ENCODE data around the gene PLEKHD1.

The PLEKHD1 gene

DNA sequence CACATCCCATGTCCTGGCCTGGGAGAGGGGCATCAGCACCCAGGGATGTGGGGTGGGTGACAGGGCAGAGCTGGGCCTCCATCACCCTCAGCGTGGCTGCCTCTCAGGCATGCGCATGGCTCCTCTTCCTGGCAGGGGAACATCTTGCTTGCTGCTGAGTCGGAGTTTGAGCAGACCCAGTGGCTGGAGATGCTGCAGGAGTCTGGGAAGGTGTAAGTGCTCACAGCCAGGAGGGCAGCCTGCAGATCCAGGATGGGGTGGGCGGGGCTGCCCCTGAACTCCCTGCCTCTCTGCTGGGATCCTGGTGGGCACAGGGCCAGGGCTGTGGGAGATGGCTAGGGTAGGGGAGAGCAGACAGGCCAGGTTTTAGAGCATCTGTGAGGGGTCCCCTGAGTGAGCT is 16.2 kb downstream of the PLEKHD1 start:
- H3K4me1 Mint-ChIP-seq = no peaks in the 10 kb centered on the region
- DNase-seq (ENCODE audit: low spot score in 2 of 2) = no peak
- no peak overlapping the region for H3K4me3 Mint-ChIP-seq
- H3K36me3 Mint-ChIP-seq (ENCODE audit: insufficient read depth) = no peaks in the 10 kb centered on the region
- no peak overlapping the region for H3K27ac Mint-ChIP-seq (ENCODE audit: low read depth)
- no peaks in the 10 kb centered on the region for H3K9me3 Mint-ChIP-seq
- ATAC-seq (replicated peaks; ENCODE audit: extremely low read depth, poor library complexity, severe bottlenecking) = no peak
- no peaks in the 10 kb centered on the region for H3K27me3 Mint-ChIP-seq

DNA sequence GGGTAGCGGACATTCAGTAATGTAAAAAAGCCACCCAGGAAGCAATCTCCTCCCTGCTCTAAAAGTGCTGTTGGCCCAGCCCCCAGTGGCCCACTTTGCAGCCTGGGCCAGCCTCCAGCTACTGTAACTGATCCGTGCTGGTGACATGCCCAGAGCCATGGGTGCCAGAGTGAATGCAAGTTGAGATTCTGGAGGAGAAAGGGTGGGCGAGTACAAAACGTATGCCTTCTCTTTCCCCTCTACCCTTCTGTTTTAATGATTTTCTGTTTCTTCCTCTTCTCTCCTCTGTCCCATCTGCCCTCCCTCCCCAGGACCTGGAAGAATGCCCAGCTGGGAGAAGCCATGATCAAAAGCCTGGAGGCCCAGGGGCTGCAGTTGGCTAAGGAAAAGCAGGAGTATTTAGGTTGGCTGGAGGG is 16.9 kb downstream of the PLEKHD1 start:
- H3K9me3 Mint-ChIP-seq = no peaks in the 10 kb centered on the region
- no peaks in the 10 kb centered on the region for H3K4me1 Mint-ChIP-seq
- H3K36me3 Mint-ChIP-seq (ENCODE audit: insufficient read depth) = no peaks in the 10 kb centered on the region
- ATAC-seq (replicated peaks; ENCODE audit: extremely low read depth, poor library complexity, severe bottlenecking) = no peak
- DNase-seq (ENCODE audit: low spot score in 2 of 2) = no peak
- no peaks in the 10 kb centered on the region for H3K27me3 Mint-ChIP-seq
- no peak overlapping the region for H3K4me3 Mint-ChIP-seq
- H3K27ac Mint-ChIP-seq (ENCODE audit: low read depth) = no peak overlapping the region

DNA sequence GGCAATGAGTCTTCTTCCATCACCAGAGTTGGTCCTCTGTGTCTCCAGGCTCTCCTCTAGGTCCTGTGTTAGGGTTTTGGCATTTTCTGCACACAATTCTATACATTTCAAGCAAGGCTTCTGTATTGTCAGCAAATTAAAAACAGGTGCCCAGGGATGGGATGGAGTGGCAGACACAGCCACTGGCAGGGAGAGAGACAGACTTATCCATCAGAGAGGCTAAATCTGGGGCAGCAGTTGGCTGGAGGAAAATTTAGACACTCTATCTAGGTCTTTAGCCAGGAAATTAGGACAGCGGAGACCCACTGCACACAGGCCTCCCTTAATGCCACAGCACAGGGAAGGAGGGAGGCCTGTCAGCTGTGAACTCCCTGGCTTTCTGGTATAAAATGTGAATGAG is 20.2 kb downstream of the PLEKHD1 start:
- DNase-seq (ENCODE audit: low spot score in 2 of 2) (no peak), ATAC-seq (replicated peaks; ENCODE audit: extremely low read depth, poor library complexity, severe bottlenecking) (no peak)
- Mint-ChIP-seq H3K27ac (ENCODE audit: low read depth) (no peak overlapping the region), H3K9me3 (no peaks in the 10 kb centered on the region), H3K36me3 (ENCODE audit: insufficient read depth) (no peaks in the 10 kb centered on the region), H3K4me1 (no peaks in the 10 kb centered on the region), H3K27me3 (no peaks in the 10 kb centered on the region), H3K4me3 (no peak overlapping the region)

DNA sequence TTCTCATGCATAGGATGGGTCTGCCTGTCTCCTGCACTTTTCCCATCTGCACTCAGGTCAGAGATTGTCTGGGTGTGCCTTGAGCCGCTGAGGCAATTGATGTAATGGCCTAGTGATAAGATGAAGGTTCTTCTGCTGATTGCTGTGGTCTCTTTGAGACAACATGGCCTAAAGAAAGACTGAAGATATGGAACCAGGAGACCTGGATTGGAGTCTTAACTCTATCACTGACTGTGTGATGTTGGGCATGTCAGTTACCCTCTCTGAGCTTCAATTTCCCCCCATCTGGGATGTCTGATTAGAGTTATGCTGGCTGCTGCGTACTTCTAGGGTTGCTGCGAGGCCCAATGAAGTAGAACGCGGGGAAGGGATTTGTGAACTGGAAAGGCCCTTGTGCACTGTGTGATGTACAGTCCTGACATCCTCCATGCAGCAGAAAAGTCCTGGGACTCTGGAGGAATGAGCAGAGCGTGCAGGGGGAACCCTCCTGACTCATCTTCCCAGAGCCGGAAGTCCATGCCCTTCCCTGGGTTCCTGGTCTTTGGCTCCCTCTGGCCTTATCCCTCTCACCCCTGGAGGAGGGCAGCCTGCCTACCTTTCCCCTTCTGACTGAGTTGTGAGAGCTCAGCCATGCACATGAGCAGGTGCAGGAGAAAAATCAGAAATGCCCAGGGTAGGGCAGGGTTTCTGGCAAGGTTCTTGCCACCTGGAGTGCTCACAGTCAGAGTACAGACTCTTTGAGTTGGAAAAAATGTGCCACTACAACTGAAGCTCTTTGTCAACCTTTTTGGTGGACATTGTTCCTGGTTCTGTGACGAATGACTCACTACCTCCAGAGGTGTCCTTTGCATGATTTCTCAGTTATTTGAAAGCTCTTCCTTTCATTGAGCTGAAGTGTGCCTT is 21.1 kb downstream of the PLEKHD1 start:
- Mint-ChIP-seq H3K4me1 (no peaks in the 10 kb centered on the region), H3K27ac (ENCODE audit: low read depth) (no peak overlapping the region), H3K4me3 (no peak overlapping the region), H3K9me3 (no peaks in the 10 kb centered on the region), H3K36me3 (ENCODE audit: insufficient read depth) (no peaks in the 10 kb centered on the region), H3K27me3 (no peaks in the 10 kb centered on the region)
- DNase-seq (ENCODE audit: low spot score in 2 of 2) (no peak), ATAC-seq (replicated peaks; ENCODE audit: extremely low read depth, poor library complexity, severe bottlenecking) (no peak)

DNA sequence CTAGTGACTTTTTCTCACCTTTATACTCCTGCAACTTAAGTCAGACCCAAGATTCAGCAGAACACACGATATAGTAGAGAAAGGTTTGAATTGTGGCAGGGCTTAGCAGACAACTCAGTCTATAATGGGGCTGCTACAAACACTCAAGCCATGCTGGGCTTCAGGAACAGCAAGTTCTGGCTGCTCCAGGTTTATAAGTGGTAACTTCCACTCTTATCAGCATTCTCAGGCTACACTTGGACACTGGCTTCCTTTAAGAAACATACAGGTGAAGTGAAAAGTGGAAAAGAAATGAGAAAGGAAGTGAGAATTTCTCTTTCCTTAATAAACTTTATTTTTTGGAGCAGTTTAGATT is 21.7 kb downstream of the PLEKHD1 start:
- Mint-ChIP-seq H3K36me3 (ENCODE audit: insufficient read depth) (no peaks in the 10 kb centered on the region), H3K27ac (ENCODE audit: low read depth) (no peak overlapping the region), H3K27me3 (no peaks in the 10 kb centered on the region), H3K4me3 (no peak overlapping the region), H3K4me1 (no peaks in the 10 kb centered on the region), H3K9me3 (no peaks in the 10 kb centered on the region)
- DNase-seq (ENCODE audit: low spot score in 2 of 2) (no peak), ATAC-seq (replicated peaks; ENCODE audit: extremely low read depth, poor library complexity, severe bottlenecking) (no peak)

DNA sequence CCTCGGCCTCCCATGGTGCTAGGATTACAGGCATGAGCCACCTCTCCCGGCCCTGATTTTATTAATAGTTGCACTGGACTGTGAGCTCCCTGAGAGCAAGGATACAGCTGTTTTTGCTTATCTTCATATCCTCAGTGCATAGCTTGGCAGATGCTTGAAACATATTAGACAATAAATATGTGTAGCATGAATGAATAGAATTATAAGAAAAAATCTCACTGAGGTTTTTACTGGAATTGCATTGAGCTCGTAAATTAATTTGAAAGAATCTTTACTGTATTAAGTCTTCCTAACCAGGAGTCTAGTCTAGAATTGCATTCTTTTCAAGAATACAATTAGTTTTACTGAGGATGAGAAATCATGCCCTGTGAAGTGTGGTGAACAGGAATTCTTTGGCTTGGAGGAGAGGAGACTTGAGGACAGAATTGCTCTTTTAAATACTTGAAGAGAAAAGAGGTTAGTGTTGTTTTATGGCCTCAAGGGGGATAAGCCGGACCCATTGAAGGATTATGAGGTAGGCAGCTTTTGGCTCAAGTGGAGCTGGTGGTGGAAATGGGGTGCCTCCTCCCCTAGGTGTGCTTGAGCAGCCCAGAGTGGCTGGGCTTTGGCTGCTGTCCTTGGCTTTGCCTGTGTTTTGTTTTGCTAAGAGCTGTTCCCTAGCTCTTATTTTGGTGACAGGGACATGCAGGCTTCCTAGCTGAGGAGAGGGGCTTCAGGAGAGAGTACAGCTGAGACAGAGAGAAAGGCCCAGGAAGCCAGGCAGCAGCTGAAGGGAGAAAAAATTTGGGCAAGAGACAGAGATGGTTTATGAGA is 34.0 kb downstream of the PLEKHD1 start:
- Mint-ChIP-seq H3K4me3 (no peak overlapping the region), H3K9me3 (peaks cover 5% of the 10 kb centered on the region), H3K4me1 (no peaks in the 10 kb centered on the region), H3K36me3 (ENCODE audit: insufficient read depth) (peaks cover 3% of the 10 kb centered on the region), H3K27ac (ENCODE audit: low read depth) (no peak overlapping the region), H3K27me3 (peaks cover 12% of the 10 kb centered on the region)
- ATAC-seq (replicated peaks; ENCODE audit: extremely low read depth, poor library complexity, severe bottlenecking) (no peak), DNase-seq (ENCODE audit: low spot score in 2 of 2) (no peak)

DNA sequence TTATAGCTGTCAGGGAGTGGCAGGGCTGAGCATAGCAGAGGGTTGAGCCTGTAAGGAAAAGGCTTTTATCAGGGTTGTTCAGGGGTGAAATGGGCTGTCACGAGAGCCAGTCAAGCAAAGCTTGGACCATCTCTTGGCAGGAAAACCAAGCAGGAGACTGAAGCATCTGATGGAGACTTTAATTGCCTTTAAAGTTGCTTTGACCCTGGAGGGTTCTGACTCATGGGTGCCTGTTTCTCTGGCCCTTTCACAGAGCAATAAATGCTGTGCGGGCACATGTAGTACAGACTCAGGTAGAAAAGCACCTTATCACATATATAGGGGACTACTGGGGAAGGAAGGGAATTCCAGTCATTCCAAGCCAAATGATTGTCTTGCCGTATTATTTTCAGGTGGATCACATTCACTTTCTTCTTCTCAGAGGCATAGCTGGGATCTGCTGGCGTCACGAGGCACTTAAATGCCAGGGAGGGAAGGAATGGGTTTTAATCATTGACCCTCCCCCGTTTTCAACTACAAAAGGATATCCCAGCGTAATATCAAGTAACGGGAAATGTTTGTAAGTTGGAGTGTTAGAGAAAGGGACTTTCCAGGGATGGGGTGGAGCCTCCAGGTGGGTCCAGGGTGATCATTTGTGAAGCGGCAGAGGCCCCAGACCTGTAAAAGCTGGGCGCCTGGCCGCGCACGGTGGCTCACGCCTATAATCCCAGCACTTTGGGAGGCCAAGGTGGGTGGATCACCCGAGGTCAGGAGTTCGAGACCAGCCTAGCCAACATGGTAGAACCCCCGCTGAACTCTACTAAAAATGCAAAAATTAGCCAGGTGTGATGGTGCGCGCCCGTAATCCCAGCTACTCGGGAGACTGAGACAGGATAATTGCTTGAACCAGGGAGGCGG is 34.9 kb downstream of the PLEKHD1 start:
- H3K36me3 Mint-ChIP-seq (ENCODE audit: insufficient read depth) = peaks cover 3% of the 10 kb centered on the region
- DNase-seq (ENCODE audit: low spot score in 2 of 2) (no peak), ATAC-seq (replicated peaks; ENCODE audit: extremely low read depth, poor library complexity, severe bottlenecking) (no peak)
- H3K9me3 Mint-ChIP-seq = peaks cover 5% of the 10 kb centered on the region
- no peaks in the 10 kb centered on the region for H3K4me1 Mint-ChIP-seq
- H3K4me3 Mint-ChIP-seq = no peak overlapping the region
- no peak overlapping the region for H3K27ac Mint-ChIP-seq (ENCODE audit: low read depth)
- H3K27me3 Mint-ChIP-seq = peaks cover 12% of the 10 kb centered on the region

DNA sequence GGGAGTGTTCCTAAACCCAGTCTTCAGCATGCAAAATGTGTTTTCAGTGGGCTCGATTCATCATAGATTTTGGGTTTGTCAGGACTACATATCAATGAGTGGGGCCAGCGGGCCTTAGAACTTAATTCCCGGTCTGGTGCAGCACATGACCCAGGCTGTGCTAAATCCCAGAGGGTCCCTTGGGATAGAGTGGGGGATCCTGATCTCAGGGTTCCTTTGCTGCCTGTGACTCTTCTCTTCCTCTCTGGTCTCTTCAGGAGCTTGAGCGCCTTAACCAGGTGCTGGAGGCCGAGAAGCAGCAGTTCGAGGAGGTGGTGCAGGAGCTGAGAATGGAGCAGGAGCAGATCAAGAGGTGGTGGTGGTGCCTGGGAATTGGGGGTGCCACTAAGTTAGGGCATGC is 37.5 kb downstream of the PLEKHD1 start:
- ATAC-seq (replicated peaks; ENCODE audit: extremely low read depth, poor library complexity, severe bottlenecking) (no peak), DNase-seq (ENCODE audit: low spot score in 2 of 2) (no peak)
- no peak overlapping the region for H3K4me3 Mint-ChIP-seq
- peaks cover 4% of the 10 kb centered on the region for H3K27me3 Mint-ChIP-seq
- H3K9me3 Mint-ChIP-seq = no peaks in the 10 kb centered on the region
- peaks cover 2% of the 10 kb centered on the region for H3K36me3 Mint-ChIP-seq (ENCODE audit: insufficient read depth)
- no peaks in the 10 kb centered on the region for H3K4me1 Mint-ChIP-seq
- no peak overlapping the region for H3K27ac Mint-ChIP-seq (ENCODE audit: low read depth)

DNA sequence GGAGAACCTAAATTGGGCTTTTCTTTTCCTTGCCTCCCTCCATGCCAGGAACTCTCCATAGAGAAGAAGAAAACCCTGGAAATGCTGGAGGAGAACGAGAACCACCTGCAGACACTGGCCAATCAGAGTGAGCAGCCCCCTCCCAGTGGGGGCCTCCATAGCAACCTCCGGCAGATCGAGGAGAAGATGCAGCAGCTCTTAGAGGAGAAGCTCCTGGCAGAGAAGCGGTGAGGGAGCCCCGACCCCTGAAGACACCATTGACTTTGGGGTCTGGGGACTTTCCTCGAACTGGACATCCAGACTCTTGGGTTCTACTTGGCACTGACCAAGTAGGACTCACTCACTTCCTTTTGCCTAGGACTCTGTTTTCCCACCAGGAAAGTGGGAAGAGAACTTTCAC is 41.4 kb downstream of the PLEKHD1 start:
- H3K4me3 Mint-ChIP-seq = no peak overlapping the region
- H3K9me3 Mint-ChIP-seq = no peaks in the 10 kb centered on the region
- H3K27ac Mint-ChIP-seq (ENCODE audit: low read depth) = no peak overlapping the region
- no peaks in the 10 kb centered on the region for H3K4me1 Mint-ChIP-seq
- no peak for ATAC-seq (replicated peaks; ENCODE audit: extremely low read depth, poor library complexity, severe bottlenecking)
- no peak for DNase-seq (ENCODE audit: low spot score in 2 of 2)
- peaks cover 6% of the 10 kb centered on the region for H3K27me3 Mint-ChIP-seq
- H3K36me3 Mint-ChIP-seq (ENCODE audit: insufficient read depth) = peaks cover 1% of the 10 kb centered on the region

DNA sequence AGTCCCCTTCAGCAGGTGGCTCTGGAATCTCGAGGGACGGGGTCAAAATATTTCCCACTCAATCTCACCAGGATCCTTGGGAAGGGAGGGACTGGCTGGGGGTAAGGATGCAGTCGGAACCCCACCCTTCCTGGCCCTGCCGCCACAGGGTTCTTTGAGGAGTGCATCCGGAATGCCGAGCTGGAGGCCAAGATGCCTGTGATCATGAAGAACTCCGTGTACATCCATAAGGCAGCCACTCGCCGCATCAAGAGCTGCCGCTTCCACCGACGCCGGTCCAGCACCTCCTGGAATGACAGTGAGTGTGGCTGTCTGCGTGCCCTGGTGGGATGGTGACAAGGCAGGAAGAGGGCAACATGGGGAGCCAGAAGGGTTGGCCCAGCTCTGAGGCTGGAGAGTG is 43.1 kb downstream of the PLEKHD1 start:
- Mint-ChIP-seq H3K36me3 (ENCODE audit: insufficient read depth) (peaks cover 1% of the 10 kb centered on the region), H3K27ac (ENCODE audit: low read depth) (no peak overlapping the region), H3K4me1 (no peaks in the 10 kb centered on the region), H3K9me3 (no peaks in the 10 kb centered on the region), H3K27me3 (peaks cover 6% of the 10 kb centered on the region), H3K4me3 (no peak overlapping the region)
- DNase-seq (ENCODE audit: low spot score in 2 of 2) (no peak), ATAC-seq (replicated peaks; ENCODE audit: extremely low read depth, poor library complexity, severe bottlenecking) (no peak)

DNA sequence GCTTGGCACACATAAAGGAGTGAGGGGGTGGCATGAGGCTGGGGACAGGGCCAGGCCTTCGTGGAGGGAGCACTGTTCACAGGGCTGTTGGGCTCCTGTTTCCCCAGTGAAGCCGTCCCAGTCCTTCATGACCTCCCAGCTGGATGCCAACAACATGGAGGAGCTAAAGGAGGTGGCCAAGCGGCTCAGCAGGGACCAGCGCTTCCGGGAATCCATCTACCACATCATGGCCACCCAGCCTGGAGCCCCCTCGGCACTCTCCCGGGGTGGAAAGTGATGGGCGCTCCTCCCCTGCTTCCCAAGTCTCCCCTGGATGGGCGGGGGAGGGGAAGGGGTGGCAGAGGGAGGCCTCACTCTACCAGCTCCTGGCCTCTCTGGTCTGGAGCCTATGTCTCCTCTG is 43.6 kb downstream of the PLEKHD1 start:
- Mint-ChIP-seq H3K27me3 (peaks cover 10% of the 10 kb centered on the region), H3K27ac (ENCODE audit: low read depth) (no peak overlapping the region), H3K36me3 (ENCODE audit: insufficient read depth) (peaks cover 1% of the 10 kb centered on the region), H3K4me3 (no peak overlapping the region), H3K9me3 (no peaks in the 10 kb centered on the region), H3K4me1 (no peaks in the 10 kb centered on the region)
- DNase-seq (ENCODE audit: low spot score in 2 of 2) (no peak), ATAC-seq (replicated peaks; ENCODE audit: extremely low read depth, poor library complexity, severe bottlenecking) (no peak)

DNA sequence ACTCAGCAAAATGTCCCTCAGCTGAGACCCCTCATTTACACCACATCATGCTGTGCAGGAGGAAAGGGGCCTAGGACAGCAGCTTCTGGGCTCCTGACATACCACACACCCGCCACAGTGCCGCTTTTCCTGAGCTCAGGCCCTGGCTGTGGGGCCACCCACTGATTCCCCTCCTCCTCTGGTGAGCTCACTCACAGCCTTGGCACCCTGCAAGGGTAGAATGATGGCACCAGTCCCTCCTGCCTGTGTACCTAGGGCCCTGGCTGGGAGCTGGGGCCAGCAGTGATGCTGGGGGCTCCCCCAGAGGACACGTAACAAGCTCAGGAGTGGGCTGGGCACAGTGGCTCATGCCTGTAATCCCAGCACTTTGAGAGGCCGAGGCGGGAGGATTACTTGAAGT is 44.4 kb downstream of the PLEKHD1 start:
- H3K9me3 Mint-ChIP-seq = no peaks in the 10 kb centered on the region
- H3K27ac Mint-ChIP-seq (ENCODE audit: low read depth) = no peak overlapping the region
- ATAC-seq (replicated peaks; ENCODE audit: extremely low read depth, poor library complexity, severe bottlenecking) = no peak
- peaks cover 18% of the 10 kb centered on the region for H3K27me3 Mint-ChIP-seq
- H3K4me1 Mint-ChIP-seq = no peaks in the 10 kb centered on the region
- DNase-seq (ENCODE audit: low spot score in 2 of 2) = no peak
- H3K36me3 Mint-ChIP-seq (ENCODE audit: insufficient read depth) = peaks cover 1% of the 10 kb centered on the region
- H3K4me3 Mint-ChIP-seq = no peak overlapping the region
